OCI-LY1 (cell line): ENCODE results near the gene GSTM2.

Source experiments
- EZH2 ChIP-seq: fragments of 200-600 bp; sonication (generic), shearing (Covaris generic); IDR thresholded peaks from 2 replicates; pipeline ENCODE4 v1.8.0; 2017; ENCODE audit warnings: borderline replicate concordance, mixed run types, mild to moderate bottlenecking, antibody characterized with exemption, low read length, moderate library complexity, mixed read lengths
- TF ChIP-seq, protein P1 (sequence below): fragments of 200-600 bp; sonication (generic), shearing (Covaris generic); IDR thresholded peaks from 2 replicates; pipeline ENCODE4 v1.5.1; 2017; ENCODE audit warnings: mild to moderate bottlenecking, antibody characterized with exemption, low read length, moderate library complexity, mixed read lengths

DNA sequence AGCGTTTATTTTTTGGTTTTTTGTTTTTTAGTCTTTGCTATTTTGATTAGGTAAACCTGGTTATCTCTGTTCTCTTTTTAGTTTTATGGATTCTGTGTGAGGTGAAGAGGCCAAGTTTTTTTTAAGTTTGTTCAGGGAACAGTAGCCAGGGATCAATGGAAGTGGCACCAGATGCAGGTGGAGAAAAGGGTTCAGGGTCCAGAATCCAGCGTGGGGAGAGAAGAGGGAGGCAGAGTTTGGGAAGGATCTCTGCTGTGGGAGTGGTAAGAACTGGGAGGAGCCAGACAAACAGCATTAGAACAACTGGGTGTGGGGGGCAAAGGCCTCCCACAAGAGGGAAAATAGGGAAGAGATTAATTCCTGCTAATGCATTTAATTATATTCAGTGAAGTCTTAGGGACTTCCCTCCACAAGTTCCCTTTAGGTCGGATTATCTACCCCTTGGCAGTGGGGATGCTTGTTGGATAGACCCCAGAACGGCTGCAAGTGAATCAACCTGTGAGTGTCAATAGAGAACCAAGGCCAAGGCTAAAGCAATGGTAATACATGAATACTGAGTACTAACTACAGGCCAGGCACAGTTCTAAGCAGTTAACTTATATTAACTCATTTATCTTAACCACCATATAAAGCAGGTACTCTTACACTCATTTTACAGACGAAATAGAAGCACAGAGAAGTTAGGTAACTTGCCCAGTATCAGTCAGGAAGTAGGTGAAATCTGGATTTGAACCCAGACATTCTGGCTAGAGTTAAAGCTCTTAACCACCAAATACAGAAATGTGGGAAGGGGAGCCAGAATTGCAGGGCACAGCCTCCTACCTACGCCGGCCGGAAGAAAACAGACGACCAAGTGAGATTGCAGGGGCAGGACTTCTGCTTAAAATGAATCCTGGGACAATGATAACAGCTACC is 48.9 kb upstream of the GSTM2 start:
- TF ChIP-seq EZH2: no peak
- TF ChIP-seq, protein P1, sequence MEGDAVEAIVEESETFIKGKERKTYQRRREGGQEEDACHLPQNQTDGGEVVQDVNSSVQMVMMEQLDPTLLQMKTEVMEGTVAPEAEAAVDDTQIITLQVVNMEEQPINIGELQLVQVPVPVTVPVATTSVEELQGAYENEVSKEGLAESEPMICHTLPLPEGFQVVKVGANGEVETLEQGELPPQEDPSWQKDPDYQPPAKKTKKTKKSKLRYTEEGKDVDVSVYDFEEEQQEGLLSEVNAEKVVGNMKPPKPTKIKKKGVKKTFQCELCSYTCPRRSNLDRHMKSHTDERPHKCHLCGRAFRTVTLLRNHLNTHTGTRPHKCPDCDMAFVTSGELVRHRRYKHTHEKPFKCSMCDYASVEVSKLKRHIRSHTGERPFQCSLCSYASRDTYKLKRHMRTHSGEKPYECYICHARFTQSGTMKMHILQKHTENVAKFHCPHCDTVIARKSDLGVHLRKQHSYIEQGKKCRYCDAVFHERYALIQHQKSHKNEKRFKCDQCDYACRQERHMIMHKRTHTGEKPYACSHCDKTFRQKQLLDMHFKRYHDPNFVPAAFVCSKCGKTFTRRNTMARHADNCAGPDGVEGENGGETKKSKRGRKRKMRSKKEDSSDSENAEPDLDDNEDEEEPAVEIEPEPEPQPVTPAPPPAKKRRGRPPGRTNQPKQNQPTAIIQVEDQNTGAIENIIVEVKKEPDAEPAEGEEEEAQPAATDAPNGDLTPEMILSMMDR: no peak
